Measurements from ENCODE around the gene CCDC13. TPM values are rescaled to one million over a fixed set of nuclear protein-coding genes. Genes with fewer than 3 reads are reported as not detected.
A peak's percentile ranks its signal among the peaks of the same experiment; 100 is the strongest.

The CCDC13 gene
- total and polyA plus RNA-seq, 8 donors: 0.90 to 3.5 (median 2.0) TPM

DNA sequence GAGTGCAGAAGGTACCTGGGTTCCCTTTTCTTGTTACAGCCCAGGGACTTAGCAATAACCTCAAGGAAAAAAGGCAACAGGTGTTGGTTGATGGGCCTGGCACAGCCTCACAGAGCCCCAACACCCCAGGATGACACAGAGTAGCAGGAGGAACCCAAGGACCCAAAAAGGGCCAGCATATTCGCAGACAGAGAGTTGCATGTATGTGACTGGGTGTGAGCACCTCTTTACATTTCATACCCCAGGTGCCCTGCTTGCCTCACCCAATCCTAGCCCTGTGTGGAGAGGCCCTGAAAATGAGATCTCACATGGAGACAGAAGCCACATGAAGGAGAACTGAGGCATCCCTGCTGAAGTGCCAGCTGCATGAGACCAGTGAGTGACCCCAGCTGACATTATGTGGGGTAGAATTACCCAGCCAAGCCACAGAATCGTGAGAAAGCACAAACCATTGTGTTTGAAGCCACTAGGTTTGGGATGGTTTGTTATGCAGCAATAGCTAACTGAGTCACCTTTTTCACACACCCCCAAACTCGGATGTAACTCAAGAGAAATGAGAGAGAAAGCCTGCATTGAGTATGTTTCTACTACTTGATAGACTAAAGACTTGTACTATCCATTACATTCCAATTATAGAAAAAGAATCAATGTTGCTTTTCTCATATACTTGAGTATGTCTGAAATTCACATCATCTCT is 44.2 kb downstream of the CCDC13 start:
- Histone ChIP-seq H3K36me3 (no peaks in the 10 kb centered on the region), H3K27me3 (no peaks in the 10 kb centered on the region), H3K27ac (no peak overlapping the region), H3K4me3 (no peak overlapping the region), H3K9me3 (no peaks in the 10 kb centered on the region), H3K4me1 (no peaks in the 10 kb centered on the region)
- DNase-seq: no peak
- intact Hi-C loops (cut with DNase I): no loop called here
- ATAC-seq: no peak
- TF ChIP-seq CTCF (IDR thresholded peaks at IDR 0.05): no peak

DNA sequence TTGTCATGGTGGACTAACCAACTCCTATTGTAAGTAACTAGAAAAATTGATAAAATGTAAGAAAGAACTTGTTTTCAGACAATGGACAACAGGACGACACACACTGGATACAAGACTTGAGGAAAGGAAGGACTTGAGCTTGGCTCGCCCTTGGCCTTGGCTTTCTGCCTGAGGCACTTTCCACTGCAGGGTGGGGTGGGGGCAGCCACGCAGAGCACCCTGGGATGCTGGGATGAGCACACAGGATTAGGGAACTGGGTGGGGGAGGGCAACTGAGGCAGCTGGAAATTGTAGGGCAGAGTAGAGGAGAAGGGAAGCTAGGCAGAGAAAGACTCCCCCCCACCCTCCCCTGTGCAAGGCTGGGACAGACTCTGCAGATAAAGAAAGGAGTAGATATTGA is 45.0 kb downstream of the CCDC13 start:
- DNase-seq (peak in 1 of 4 donors; percentile 17), ATAC-seq (no peak)
- H3K27ac ChIP-seq: no peak overlapping the region
- no peak overlapping the region for H3K4me3 ChIP-seq
- intact Hi-C loops (cut with DNase I): no loop called here
- no peaks in the 10 kb centered on the region for H3K27me3 ChIP-seq
- H3K4me1 ChIP-seq: no peaks in the 10 kb centered on the region
- TF ChIP-seq CTCF (IDR thresholded peaks at IDR 0.05): no peak
- H3K9me3 ChIP-seq: no peaks in the 10 kb centered on the region
- H3K36me3 ChIP-seq: no peaks in the 10 kb centered on the region

DNA sequence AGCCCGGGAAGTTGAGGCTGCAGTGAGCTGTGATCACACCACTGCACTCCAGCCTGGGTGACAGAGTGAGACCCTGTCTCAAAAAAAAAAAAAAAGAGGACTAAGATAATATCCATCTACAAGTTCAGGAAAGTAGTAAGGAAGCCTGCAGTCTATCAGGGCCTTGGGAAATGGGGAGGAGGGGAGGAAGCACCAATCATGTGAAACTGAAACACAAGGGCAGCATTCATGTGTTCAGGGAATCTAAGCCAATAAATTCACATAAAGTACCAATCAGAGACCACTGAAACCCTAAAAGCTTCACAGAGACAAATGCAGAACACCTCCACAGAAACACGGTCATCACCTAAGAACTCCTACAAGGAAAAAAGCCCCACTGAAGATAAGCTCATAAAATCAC is 47.6 kb downstream of the CCDC13 start:
- H3K36me3 ChIP-seq: no peaks in the 10 kb centered on the region
- no peak overlapping the region for H3K4me3 ChIP-seq
- no peaks in the 10 kb centered on the region for H3K9me3 ChIP-seq
- TF ChIP-seq CTCF (IDR thresholded peaks at IDR 0.05): no peak
- ATAC-seq: no peak
- no peaks in the 10 kb centered on the region for H3K4me1 ChIP-seq
- H3K27me3 ChIP-seq: no peaks in the 10 kb centered on the region
- H3K27ac ChIP-seq: no peak overlapping the region
- intact Hi-C loops (cut with DNase I): no loop called here
- no peak for DNase-seq

GRCh38 chr3:42723219-42723618 is 49.8 kb downstream of the CCDC13 start:
- Histone ChIP-seq H3K27me3 (no peaks in the 10 kb centered on the region), H3K27ac (no peak overlapping the region), H3K9me3 (no peaks in the 10 kb centered on the region), H3K4me1 (no peaks in the 10 kb centered on the region), H3K4me3 (no peak overlapping the region), H3K36me3 (no peaks in the 10 kb centered on the region)
- intact Hi-C loops (cut with DNase I): no loop called here
- no peak for TF ChIP-seq CTCF (IDR thresholded peaks at IDR 0.05)
- no peak for DNase-seq
- no peak for ATAC-seq

Other genes starting within 250 kb of the CCDC13 start
- 10 to 100 TPM; 48.9 to 55.2 TPM for gene SEC22C, start 191.3 kb downstream of the CCDC13 start, total RNA-seq
- 10 to 100 TPM; 40.9 to 50.6 (median 43.9) TPM for gene SEC22C, start 191.3 kb downstream of the CCDC13 start, polyA plus RNA-seq (ENCODE audit: insufficient read length in 6 of 6)
- 10 to 100 TPM; 20.3 to 24.2 TPM for gene SS18L2, start 182.4 kb downstream of the CCDC13 start, total RNA-seq
- gene SS18L2, start 182.4 kb downstream of the CCDC13 start, polyA plus RNA-seq (ENCODE audit: insufficient read length in 6 of 6): 10 to 100 TPM; 23.9 to 28.0 (median 27.1) TPM
- gene NKTR, start 172.6 kb downstream of the CCDC13 start, total RNA-seq: 10 to 100 TPM; 53.7 to 66.2 TPM
- 100 to 1,000 TPM; 174 to 254 (median 214) TPM for gene NKTR, start 172.6 kb downstream of the CCDC13 start, polyA plus RNA-seq (ENCODE audit: insufficient read length in 6 of 6)
- gene ZBTB47, start 119.6 kb downstream of the CCDC13 start, total RNA-seq: 10 to 100 TPM; 18.3 to 34.9 TPM
- gene ZBTB47, start 119.6 kb downstream of the CCDC13 start, polyA plus RNA-seq (ENCODE audit: insufficient read length in 6 of 6): 10 to 100 TPM; 10.4 to 16.3 (median 14.0) TPM
- not detected for gene KLHL40, start 87.7 kb downstream of the CCDC13 start, total RNA-seq
- gene KLHL40, start 87.7 kb downstream of the CCDC13 start, polyA plus RNA-seq (ENCODE audit: insufficient read length in 6 of 6): not detected
- 1 to 10 TPM in 1 of 2 donors, under 1 TPM in 1; 0.29 to 1.0 TPM for gene HHATL, start 70.5 kb downstream of the CCDC13 start, total RNA-seq
- gene HHATL, start 70.5 kb downstream of the CCDC13 start, polyA plus RNA-seq (ENCODE audit: insufficient read length in 6 of 6): 1 to 10 TPM in 3 of 6 donors, under 1 TPM in 2, not detected in 1; 0.36 to 1.3 (median 1.0) TPM
- 10 to 100 TPM; 81.3 to 95.2 TPM for gene HIGD1A, start 31.2 kb upstream of the CCDC13 start, total RNA-seq
- gene HIGD1A, start 31.2 kb upstream of the CCDC13 start, polyA plus RNA-seq (ENCODE audit: insufficient read length in 6 of 6): 10 to 100 TPM; 77.7 to 99.1 (median 92.5) TPM
- 1 to 10 TPM; 2.5 to 7.9 TPM for gene ACKR2, start 36.2 kb upstream of the CCDC13 start, total RNA-seq
- gene ACKR2, start 36.2 kb upstream of the CCDC13 start, polyA plus RNA-seq (ENCODE audit: insufficient read length in 6 of 6): 1 to 10 TPM in 5 of 6 donors, under 1 TPM in 1; 0.77 to 3.1 (median 1.7) TPM
- gene CYP8B1, start 102.6 kb upstream of the CCDC13 start, total RNA-seq: not detected
- gene CYP8B1, start 102.6 kb upstream of the CCDC13 start, polyA plus RNA-seq (ENCODE audit: insufficient read length in 6 of 6): under 1 TPM; 0.14 to 0.46 (median 0.24) TPM
- 1 to 10 TPM; 6.7 to 7.1 TPM for gene ZNF662, start 132.9 kb upstream of the CCDC13 start, total RNA-seq
- 10 to 100 TPM; 47.0 to 58.6 (median 50.0) TPM for gene ZNF662, start 132.9 kb upstream of the CCDC13 start, polyA plus RNA-seq (ENCODE audit: insufficient read length in 6 of 6)
- gene GASK1A, start 206.1 kb upstream of the CCDC13 start, total RNA-seq: 10 to 100 TPM; 11.3 to 12.3 TPM
- gene GASK1A, start 206.1 kb upstream of the CCDC13 start, polyA plus RNA-seq (ENCODE audit: insufficient read length in 6 of 6): 1 to 10 TPM; 3.1 to 5.1 (median 3.5) TPM

Measured in left lung (tissue), 10 donors.